SK-N-MC (cell line): ENCODE measurements around the gene MYADML2.

ENCODE experiments used
- EZH2 ChIP-seq: fragments of 200-600 bp; sonication (generic); IDR thresholded peaks from one replicate; pipeline ENCODE4 v1.6.1; 2017; ENCODE audit warnings: antibody characterized with exemption
- POLR2AphosphoS5 ChIP-seq: IDR thresholded peaks from 2 replicates; pipeline ENCODE4 v1.6.1; 2012; ENCODE audit warnings: mild to moderate bottlenecking, low read depth, low read length, borderline replicate concordance

DNA sequence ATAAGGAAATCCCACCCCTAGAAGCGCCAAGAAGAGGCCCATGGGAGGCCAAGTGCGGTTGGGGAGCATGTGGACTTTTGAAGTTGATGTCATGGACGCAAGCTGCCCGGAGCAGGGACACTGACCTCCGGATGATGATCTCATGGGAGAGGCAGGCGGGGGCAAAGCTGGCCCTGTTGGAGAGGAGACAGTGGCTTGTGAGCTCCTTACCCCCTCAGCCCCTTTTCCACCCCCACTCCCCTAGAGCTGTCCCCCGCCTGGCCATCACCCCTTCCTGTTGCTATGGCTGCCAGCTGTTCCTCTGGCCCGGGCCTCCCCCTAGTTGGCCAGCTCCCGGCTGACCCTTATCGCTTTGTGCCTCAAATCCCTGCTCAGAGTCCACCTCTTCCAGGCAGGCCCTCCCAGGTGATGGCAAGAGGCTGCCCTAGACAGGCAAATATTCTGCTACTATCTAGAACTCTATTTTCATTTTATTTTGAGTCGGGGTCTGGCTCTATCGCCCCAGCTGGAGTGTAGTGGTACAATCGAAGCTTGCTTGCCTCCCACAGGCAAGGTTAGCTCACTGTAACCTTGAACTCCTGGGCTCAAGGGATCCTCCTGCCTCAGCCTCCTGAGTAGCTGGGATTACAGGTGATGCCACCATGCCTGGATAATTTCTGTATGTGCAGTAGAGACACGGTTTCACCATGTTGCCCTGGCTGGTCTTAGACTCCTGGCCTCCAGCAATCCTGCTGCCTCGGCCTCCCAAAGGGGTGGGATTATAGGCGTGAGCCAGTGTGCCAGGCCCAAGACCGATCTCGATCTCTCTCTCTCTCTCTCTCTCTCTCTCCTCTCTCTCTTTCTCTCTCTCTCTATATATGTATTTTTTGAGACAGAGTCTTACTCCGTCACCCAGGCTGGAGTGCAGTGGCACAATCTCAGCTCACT is 7.4 kb upstream of the MYADML2 start:
- no peak for TF ChIP-seq POLR2AphosphoS5
- no peak for TF ChIP-seq EZH2
